ENCODE measurements around the gene COP1. TPM values are rescaled to one million over a fixed set of nuclear protein-coding genes. Genes with fewer than 3 reads are reported as not detected.

Gene COP1
- polyA plus RNA-seq, 3 donors: 44.0 to 74.2 (median 68.6) TPM

- Histone ChIP-seq H3K36me3 (replicated peaks in 1 of 2; ENCODE audit: control insufficient read depth in 1 of 2, insufficient read depth in 2 of 2, low read length in 2 of 2) (no peaks in the 10 kb centered on the region), H3K9ac (ENCODE audit: insufficient read depth, low read length, poor library complexity, severe bottlenecking) (no peak overlapping the region), H3K4me3 (replicated peaks in 1 of 3; ENCODE audit: low read depth in 2 of 3, low read length in 3 of 3) (no peak overlapping the region), H3K4me2 (replicated peaks; ENCODE audit: extremely low read depth, low read length, poor library complexity, severe bottlenecking) (no peak overlapping the region), H4K20me1 (ENCODE audit: insufficient read depth, low read length) (no peaks in the 10 kb centered on the region), H2AFZ (ENCODE audit: insufficient read depth, low read depth, low read length, poor library complexity, severe bottlenecking) (no peak overlapping the region), H3K9me3 (replicated peaks in 1 of 2; ENCODE audit: control insufficient read depth in 1 of 2, insufficient read depth in 1 of 2, low read length in 2 of 2) (peaks cover 11 to 19% of the 10 kb centered on the region in 2 donors), H3K27me3 (ENCODE audit: control insufficient read depth in 2 of 2, insufficient read depth in 2 of 2, low read length in 2 of 2) (no peaks in the 10 kb centered on the region), H3K27ac (ENCODE audit: low read depth in 1 of 2, low read length in 2 of 2) (no peak overlapping the region), H3K4me1 (ENCODE audit: control insufficient read depth in 1 of 2, insufficient read depth in 2 of 2, low read length in 2 of 2) (no peaks in the 10 kb centered on the region), H3K79me2 (ENCODE audit: insufficient read depth, low read length) (no peaks in the 10 kb centered on the region)
- WGBS (ENCODE audit: insufficient coverage): 70% methylated on average over 1 of the region's 1 CpG
- Mint-ChIP-seq H3K27me3 (ENCODE audit: low read depth in 3 of 3) (no peaks in the 10 kb centered on the region), H3K9me3 (peaks cover 8 to 29% (median 17%) of the 10 kb centered on the region in 7 donors), H3K36me3 (peaks cover 11 to 13% of the 10 kb centered on the region in 2 donors), H3K27ac (no peak overlapping the region), H3K4me1 (no peaks in the 10 kb centered on the region), H3K4me3 (no peak overlapping the region)
- TF ChIP-seq, protein P1, sequence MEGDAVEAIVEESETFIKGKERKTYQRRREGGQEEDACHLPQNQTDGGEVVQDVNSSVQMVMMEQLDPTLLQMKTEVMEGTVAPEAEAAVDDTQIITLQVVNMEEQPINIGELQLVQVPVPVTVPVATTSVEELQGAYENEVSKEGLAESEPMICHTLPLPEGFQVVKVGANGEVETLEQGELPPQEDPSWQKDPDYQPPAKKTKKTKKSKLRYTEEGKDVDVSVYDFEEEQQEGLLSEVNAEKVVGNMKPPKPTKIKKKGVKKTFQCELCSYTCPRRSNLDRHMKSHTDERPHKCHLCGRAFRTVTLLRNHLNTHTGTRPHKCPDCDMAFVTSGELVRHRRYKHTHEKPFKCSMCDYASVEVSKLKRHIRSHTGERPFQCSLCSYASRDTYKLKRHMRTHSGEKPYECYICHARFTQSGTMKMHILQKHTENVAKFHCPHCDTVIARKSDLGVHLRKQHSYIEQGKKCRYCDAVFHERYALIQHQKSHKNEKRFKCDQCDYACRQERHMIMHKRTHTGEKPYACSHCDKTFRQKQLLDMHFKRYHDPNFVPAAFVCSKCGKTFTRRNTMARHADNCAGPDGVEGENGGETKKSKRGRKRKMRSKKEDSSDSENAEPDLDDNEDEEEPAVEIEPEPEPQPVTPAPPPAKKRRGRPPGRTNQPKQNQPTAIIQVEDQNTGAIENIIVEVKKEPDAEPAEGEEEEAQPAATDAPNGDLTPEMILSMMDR (IDR thresholded peaks at IDR 0.05): no peak
- DNase-seq: no peak
- intact Hi-C loops (cut with micrococcal nuclease): no loop called here
Measured at GRCh38 chr1:175911138-175911537, 295.9 kb downstream of the COP1 start.

GRCh38 chr1:175906370-175906769, 300.7 kb downstream of the COP1 start:
- H3K36me3 ChIP-seq (replicated peaks in 1 of 2; ENCODE audit: control insufficient read depth in 1 of 2, insufficient read depth in 2 of 2, low read length in 2 of 2): no peaks in the 10 kb centered on the region
- peaks cover 8 to 23% (median 13%) of the 10 kb centered on the region in 7 donors for H3K9me3 Mint-ChIP-seq
- no peak overlapping the region for H2AFZ ChIP-seq (ENCODE audit: insufficient read depth, low read depth, low read length, poor library complexity, severe bottlenecking)
- H3K9ac ChIP-seq (ENCODE audit: insufficient read depth, low read length, poor library complexity, severe bottlenecking): no peak overlapping the region
- WGBS (ENCODE audit: insufficient coverage): no CpG with 5 or more reads among the region's 3 CpGs
- H3K36me3 Mint-ChIP-seq: peaks cover 6 to 16% of the 10 kb centered on the region in 2 donors
- H3K27me3 Mint-ChIP-seq (ENCODE audit: low read depth in 3 of 3): no peaks in the 10 kb centered on the region
- H3K27ac ChIP-seq (ENCODE audit: low read depth in 1 of 2, low read length in 2 of 2): no peak overlapping the region
- peaks cover 11 to 13% of the 10 kb centered on the region in 2 donors for H3K9me3 ChIP-seq (replicated peaks in 1 of 2; ENCODE audit: control insufficient read depth in 1 of 2, insufficient read depth in 1 of 2, low read length in 2 of 2)
- no peak overlapping the region for H3K4me2 ChIP-seq (replicated peaks; ENCODE audit: extremely low read depth, low read length, poor library complexity, severe bottlenecking)
- H3K4me3 ChIP-seq (replicated peaks in 1 of 3; ENCODE audit: low read depth in 2 of 3, low read length in 3 of 3): no peak overlapping the region
- no peaks in the 10 kb centered on the region for H4K20me1 ChIP-seq (ENCODE audit: insufficient read depth, low read length)
- TF ChIP-seq, protein P1 (IDR thresholded peaks at IDR 0.05): no peak
- H3K4me1 Mint-ChIP-seq: no peaks in the 10 kb centered on the region
- H3K27ac Mint-ChIP-seq: no peak overlapping the region
- DNase-seq: no peak
- H3K4me3 Mint-ChIP-seq: no peak overlapping the region
- no peaks in the 10 kb centered on the region for H3K4me1 ChIP-seq (ENCODE audit: control insufficient read depth in 1 of 2, insufficient read depth in 2 of 2, low read length in 2 of 2)
- no peaks in the 10 kb centered on the region for H3K27me3 ChIP-seq (ENCODE audit: control insufficient read depth in 2 of 2, insufficient read depth in 2 of 2, low read length in 2 of 2)
- intact Hi-C loops (cut with micrococcal nuclease): no loop called here
- H3K79me2 ChIP-seq (ENCODE audit: insufficient read depth, low read length): no peaks in the 10 kb centered on the region

Data from CD14-positive monocyte (primary cell).